H1 (cell line): Measurements from ENCODE around the gene DLEC1. TPM values are rescaled to one million over a fixed set of nuclear protein-coding genes. Genes with fewer than 3 reads are reported as not detected.

ENCODE experiments used
- CHD2 ChIP-seq: IDR thresholded peaks from 2 replicates; pipeline ENCODE4 v1.6.1; 2012; ENCODE audit warnings: low read length, improper control_type of control experiment
- EZH2 ChIP-seq: fragments of 200-600 bp; sonication (generic); IDR thresholded peaks from 2 replicates; pipeline ENCODE4 v1.7.1; 2012; ENCODE audit warnings: low read depth, mild to moderate bottlenecking, moderate library complexity, low read length, inconsistent platforms; ENCODE audit not compliant: severe bottlenecking
- GTF2F1 ChIP-seq: IDR thresholded peaks from 2 replicates; pipeline ENCODE4 v1.6.1; 2012; ENCODE audit warnings: low read depth, low read length, improper control_type of control experiment, borderline replicate concordance
- KDM5A ChIP-seq: fragments of 200-600 bp; IDR thresholded peaks from 2 replicates; pipeline ENCODE4 v1.7.1; 2012; ENCODE audit warnings: mild to moderate bottlenecking, low read length, inconsistent platforms, mixed read lengths
- POLR2AphosphoS5 ChIP-seq: IDR thresholded peaks from 2 replicates; pipeline ENCODE4 v1.6.1; 2011; ENCODE audit warnings: low read depth, low read length
- POU5F1 ChIP-seq: IDR thresholded peaks from 2 replicates; pipeline ENCODE4 v1.6.1; 2011; ENCODE audit warnings: low read depth, mild to moderate bottlenecking, low read length, moderate library complexity
- SP1 ChIP-seq: IDR thresholded peaks from 2 replicates; pipeline ENCODE4 v1.6.1; 2011; ENCODE audit warnings: low read depth, low read length
- TAF7 ChIP-seq: optimal IDR thresholded peaks from 2 replicates; pipeline ENCODE3; 2011; ENCODE audit warnings: low read depth, mild to moderate bottlenecking, inconsistent platforms, low read length, moderate library complexity, borderline replicate concordance
- TEAD4 ChIP-seq: IDR thresholded peaks from 2 replicates; pipeline ENCODE4 v1.6.1; 2012; ENCODE audit warnings: low read depth, low read length, inconsistent platforms, mixed read lengths
- polyA plus RNA-seq, 7 experiments: library from polyadenylated mRNA; depleted of rRNA in 3 of 7; stranded (reverse) in 5 of 7; unstranded in 2 of 7; fragments of >200 nt in 5 of 7; fragments of 200-250 nt in 2 of 7; gene quantifications; 1 replicate in 5 of 7; 2 replicates in 1 of 7; 4 replicates in 1 of 7; pipeline versions ENCODE4 v1.2.1 to v1.2.3, GENCODE V29; 2011 to 2013; ENCODE audit warnings: missing spikeins in 2 of 7, mixed read lengths in 2 of 7
- total RNA-seq: library from RNA; stranded (reverse); fragmentation: NEBNext Ultra II Directional; extraction: Animal tissue kit (Norgen Biotek cat#: 25700); gene quantifications from 2 replicates; pipeline ENCODE4 v1.2.1, GENCODE V29; 2021

Gene DLEC1
- total and polyA plus RNA-seq, 2 of the 8 experiments (the other 6 are each of a cell fraction or from before 2014, with no cell fraction given) = 0.26 to 0.76 TPM

- TF ChIP-seq CHD2 (no peak), SP1 (no peak), POU5F1 (no peak), EZH2 (no peak), TAF7 (no peak), TEAD4 (no peak), GTF2F1 (no peak), KDM5A (no peak), POLR2AphosphoS5 (no peak)
Measured at GRCh38 chr3:37995652-37996641, 43.1 kb upstream of the DLEC1 start (continued).
